Loucy (cell line): Measurements from ENCODE around the gene SAMD14.

Experiments used
- H2AFZ ChIP-seq: fragments of 200-600 bp; sonication (generic); 2 replicates; pipeline ENCODE4 v1.6.0; 2016; ENCODE audit warnings: antibody characterized with exemption, mild to moderate bottlenecking, low read length, moderate library complexity
- H3F3A ChIP-seq: fragments of 200-600 bp; 2 replicates; pipeline ENCODE4 v1.6.0; 2016; ENCODE audit warnings: antibody characterized with exemption, low read depth, mild to moderate bottlenecking
- H3K27me3 ChIP-seq: fragments of 200-600 bp; sonication (generic); 2 replicates; pipeline ENCODE4 v1.6.1; 2014; ENCODE audit warnings: low read length, mild to moderate bottlenecking; ENCODE audit not compliant: insufficient read depth, poor library complexity, severe bottlenecking
- H3K36me3 ChIP-seq: fragments of 200-600 bp; sonication (generic); 2 replicates; pipeline ENCODE4 v1.6.1; 2016; ENCODE audit warnings: low read length; ENCODE audit not compliant: insufficient read depth
- H3K4me1 ChIP-seq: fragments of 200-600 bp; sonication (generic); 2 replicates; pipeline ENCODE4 v1.5.1; 2014; ENCODE audit warnings: low read length, mild to moderate bottlenecking; ENCODE audit not compliant: insufficient read depth, poor library complexity, severe bottlenecking
- H3K4me2 ChIP-seq: fragments of 200-600 bp; sonication (generic); 2 replicates; pipeline ENCODE4 v1.6.0; 2014; ENCODE audit warnings: antibody characterized with exemption, low read length, low read depth, mild to moderate bottlenecking; ENCODE audit not compliant: poor library complexity, severe bottlenecking
- H3K4me3 ChIP-seq: fragments of 200-600 bp; sonication (generic); 2 replicates; pipeline ENCODE4 v1.5.1; 2014; ENCODE audit warnings: low read length, mild to moderate bottlenecking, mixed read lengths; ENCODE audit not compliant: poor library complexity, severe bottlenecking
- H3K79me2 ChIP-seq: fragments of 200-600 bp; sonication (generic); 2 replicates; pipeline ENCODE4 v1.6.1; 2014; ENCODE audit warnings: low read length; ENCODE audit not compliant: insufficient read depth
- H3K9ac ChIP-seq: fragments of 200-600 bp; sonication (generic); 2 replicates; pipeline ENCODE4 v1.6.0; 2014; ENCODE audit warnings: mild to moderate bottlenecking, low read depth, low read length, moderate library complexity; ENCODE audit not compliant: poor library complexity, severe bottlenecking
- H3K9me2 ChIP-seq: fragments of 200-600 bp; sonication (generic); replicated peaks from 2 replicates; pipeline ENCODE4 v1.6.1; 2016; ENCODE audit warnings: low read depth, low read length, mixed read lengths
- H3K9me3 ChIP-seq: fragments of 200-600 bp; sonication (generic); 2 replicates; pipeline ENCODE4 v1.6.1; 2014; ENCODE audit warnings: mild to moderate bottlenecking, antibody characterized with exemption, low read length, low read depth; ENCODE audit not compliant: insufficient read depth
- H4K20me1 ChIP-seq: fragments of 200-600 bp; sonication (generic); 2 replicates; pipeline ENCODE4 v1.6.0; 2014; ENCODE audit warnings: antibody characterized with exemption, low read length, mild to moderate bottlenecking; ENCODE audit not compliant: insufficient read depth, poor library complexity, severe bottlenecking
- EZH2phosphoT487 ChIP-seq: fragments of 200-600 bp; IDR thresholded peaks from 2 replicates; pipeline ENCODE4 v1.6.1; 2018; ENCODE audit warnings: antibody characterized with exemption, mild to moderate bottlenecking, moderate library complexity, borderline replicate concordance
- TF ChIP-seq, protein P1 (sequence below): fragments of 200-600 bp; sonication (generic); conservative IDR thresholded peaks from 2 replicates; pipeline ENCODE4 v1.5.1; 2014; ENCODE audit warnings: mild to moderate bottlenecking, antibody characterized with exemption, low read length

SAMD14 gene

GRCh38 chr17:50173335-50173941 is 43.5 kb upstream of the SAMD14 start:
- Histone ChIP-seq H3K36me3 (no peaks in the 10 kb centered on the region), H3F3A (no peaks in the 10 kb centered on the region), H3K4me1 (no peaks in the 10 kb centered on the region), H3K4me3 (no peak overlapping the region), H4K20me1 (no peaks in the 10 kb centered on the region), H2AFZ (no peak overlapping the region), H3K9me2 (no peaks in the 10 kb centered on the region), H3K27me3 (no peaks in the 10 kb centered on the region), H3K79me2 (no peaks in the 10 kb centered on the region), H3K9ac (no peak overlapping the region), H3K9me3 (no peaks in the 10 kb centered on the region), H3K4me2 (no peak overlapping the region)
- TF ChIP-seq EZH2phosphoT487, result no peak
- TF ChIP-seq, protein P1, sequence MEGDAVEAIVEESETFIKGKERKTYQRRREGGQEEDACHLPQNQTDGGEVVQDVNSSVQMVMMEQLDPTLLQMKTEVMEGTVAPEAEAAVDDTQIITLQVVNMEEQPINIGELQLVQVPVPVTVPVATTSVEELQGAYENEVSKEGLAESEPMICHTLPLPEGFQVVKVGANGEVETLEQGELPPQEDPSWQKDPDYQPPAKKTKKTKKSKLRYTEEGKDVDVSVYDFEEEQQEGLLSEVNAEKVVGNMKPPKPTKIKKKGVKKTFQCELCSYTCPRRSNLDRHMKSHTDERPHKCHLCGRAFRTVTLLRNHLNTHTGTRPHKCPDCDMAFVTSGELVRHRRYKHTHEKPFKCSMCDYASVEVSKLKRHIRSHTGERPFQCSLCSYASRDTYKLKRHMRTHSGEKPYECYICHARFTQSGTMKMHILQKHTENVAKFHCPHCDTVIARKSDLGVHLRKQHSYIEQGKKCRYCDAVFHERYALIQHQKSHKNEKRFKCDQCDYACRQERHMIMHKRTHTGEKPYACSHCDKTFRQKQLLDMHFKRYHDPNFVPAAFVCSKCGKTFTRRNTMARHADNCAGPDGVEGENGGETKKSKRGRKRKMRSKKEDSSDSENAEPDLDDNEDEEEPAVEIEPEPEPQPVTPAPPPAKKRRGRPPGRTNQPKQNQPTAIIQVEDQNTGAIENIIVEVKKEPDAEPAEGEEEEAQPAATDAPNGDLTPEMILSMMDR, result no peak

GRCh38 chr17:50172936-50173334 is 43.0 kb upstream of the SAMD14 start:
- no peaks in the 10 kb centered on the region for H3K36me3 ChIP-seq
- no peaks in the 10 kb centered on the region for H3K9me3 ChIP-seq
- TF ChIP-seq, protein P1, result no peak
- TF ChIP-seq EZH2phosphoT487, result no peak
- H3K4me1 ChIP-seq, result no peaks in the 10 kb centered on the region
- no peak overlapping the region for H3K9ac ChIP-seq
- no peaks in the 10 kb centered on the region for H4K20me1 ChIP-seq
- no peaks in the 10 kb centered on the region for H3K27me3 ChIP-seq
- no peak overlapping the region for H3K4me2 ChIP-seq
- H3K9me2 ChIP-seq, result no peaks in the 10 kb centered on the region
- no peak overlapping the region for H2AFZ ChIP-seq
- no peaks in the 10 kb centered on the region for H3F3A ChIP-seq
- H3K4me3 ChIP-seq, result no peak overlapping the region
- no peaks in the 10 kb centered on the region for H3K79me2 ChIP-seq

DNA sequence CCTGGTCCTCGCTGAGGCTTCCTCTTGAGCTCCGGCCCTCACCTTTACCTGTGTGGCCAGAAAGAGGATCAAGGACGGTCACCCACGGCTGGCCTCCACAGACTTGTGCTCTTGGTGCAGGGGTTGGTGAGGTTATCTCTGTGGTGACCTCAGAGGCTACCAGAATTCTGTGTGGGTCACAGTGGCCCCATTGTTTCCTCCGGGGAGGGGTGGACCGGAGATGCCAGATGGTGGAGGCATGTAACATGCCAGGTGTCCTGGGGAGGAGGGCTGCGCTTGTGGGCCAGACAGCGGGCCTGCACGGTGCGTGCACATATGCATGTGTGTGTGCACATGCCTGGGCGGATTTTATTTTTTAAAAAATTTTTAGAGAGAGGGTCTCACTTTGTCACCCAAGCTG is 42.2 kb upstream of the SAMD14 start:
- no peak overlapping the region for H2AFZ ChIP-seq
- H3K9me2 ChIP-seq, result no peaks in the 10 kb centered on the region
- no peak overlapping the region for H3K4me2 ChIP-seq
- H4K20me1 ChIP-seq, result no peaks in the 10 kb centered on the region
- no peak overlapping the region for H3K9ac ChIP-seq
- TF ChIP-seq, protein P1, result no peak
- no peak for TF ChIP-seq EZH2phosphoT487
- H3F3A ChIP-seq, result no peaks in the 10 kb centered on the region
- no peaks in the 10 kb centered on the region for H3K79me2 ChIP-seq
- H3K36me3 ChIP-seq, result no peaks in the 10 kb centered on the region
- H3K27me3 ChIP-seq, result no peaks in the 10 kb centered on the region
- no peaks in the 10 kb centered on the region for H3K4me1 ChIP-seq
- no peaks in the 10 kb centered on the region for H3K9me3 ChIP-seq
- no peak overlapping the region for H3K4me3 ChIP-seq
